Ovary (tissue), 9 donors: ENCODE data around the gene CARD10. TPM values are rescaled to one million over a fixed set of nuclear protein-coding genes. Genes with fewer than 3 reads are reported as not detected.

Experiments
- DNase-seq, 5 donors: peaks; one replicate each; pipeline ENCODE4 v3.0.0-alpha.2; 2019 to 2020
- H3K27ac ChIP-seq, 2 donors: fragments of 200-600 bp; one replicate each; pipeline versions ENCODE4 v1.5.1 to v1.8.0; 2019 to 2022
- H3K27me3 ChIP-seq: fragments of 200-600 bp; one replicate; pipeline ENCODE4 v1.8.0; 2022
- H3K36me3 ChIP-seq: fragments of 200-600 bp; sonication (generic); one replicate; pipeline ENCODE4 v1.5.1; 2019
- H3K4me1 ChIP-seq: one replicate; pipeline ENCODE4 v1.8.1; 2013; ENCODE audit warnings: mild to moderate bottlenecking, moderate library complexity; ENCODE audit not compliant: insufficient read depth
- H3K4me3 ChIP-seq: fragments of 200-600 bp; sonication (generic); one replicate; pipeline ENCODE4 v1.5.1; 2017
- H3K9me3 ChIP-seq, 2 donors: fragments of 200-600 bp in 1 of 2; sonication (generic) in 1 of 2; one replicate each; pipeline versions ENCODE4 v1.5.1 to v1.8.1; 2013 to 2019; ENCODE audit warnings: mild to moderate bottlenecking in 1 of 2, moderate library complexity in 1 of 2
- EP300 ChIP-seq: sonication (generic); formaldehyde crosslinking; IDR thresholded peaks from one replicate; pipeline ENCODE4 v1.6.1; 2017; ENCODE audit warnings: antibody characterized with exemption
- POLR2A ChIP-seq: fragments of 450-650 bp; IDR thresholded peaks from one replicate; pipeline ENCODE4 v1.6.1; 2017; ENCODE audit warnings: antibody characterized with exemption, mild to moderate bottlenecking, moderate library complexity
- WGBS, 3 donors: extraction: QIAGEN DNeasy Blood & Tissue Kit in 1 of 3; methylation state at CpG; one replicate each; pipeline versions ENCODE4 v1.1.5 to v1.1.7; 2013 to 2017; 5-methylcytosine and 5-hydroxymethylcytosine counted together
- intact Hi-C, 4 donors: fragments of 100-400 bp; cut with DNase I; formaldehyde crosslinking; loops; one replicate each; pipeline versions ENCODE4 v1.11.0 to v1.15.1; 2022 to 2023
- polyA plus RNA-seq, 2 donors: library from polyadenylated mRNA; stranded (reverse); fragments of 200-250 nt in 1 of 2; fragments of 350-450 nt in 1 of 2; fragmentation: Illumina TruSeq in 1 of 2; extraction: RNeasy Lipid Tissue Mini Kit (QIAGEN cat#74804) in 1 of 2; gene quantifications; one replicate each; pipeline ENCODE4 v1.2.3, GENCODE V29; 2013 to 2014
- total RNA-seq, 7 donors: library from RNA; depleted of rRNA in 2 of 7; stranded (reverse); fragments of >200 nt in 2 of 7; fragmentation: NEBNext Ultra II Directional in 3 of 7; extraction: Animal tissue kit (Norgen Biotek cat#: 25700) in 3 of 7; gene quantifications; one replicate each; pipeline versions ENCODE4 v1.1.0 to v1.2.4, GENCODE V29; 2016 to 2023
- TF ChIP-seq, protein P1 (sequence below), 3 donors: fragments of 450-650 bp in 2 of 3; fragments of 200-600 bp in 1 of 3; IDR thresholded peaks; one replicate each; pipeline versions ENCODE4 v1.5.1 to v1.8.0; 2016 to 2022; ENCODE audit warnings: antibody characterized with exemption in 3 of 3, mild to moderate bottlenecking in 1 of 3
- donor health status: DM: no; HTN: no; CAD: no; lungs with moderate emphysema.
- donor health status: DM: no; HTN: no; CAD: no.
- donor health status: Bipolar disorder and iron deficiency.
- donor health status: DM: yes; HTN: yes; CAD: no.
- donor health status: DM: no; HTN: no; CAD: no.
- donor health status: DM: yes; HTN: yes; CAD: no.

The CARD10 gene
- total and polyA plus RNA-seq, 9 donors = 0.72 to 13.6 (median 9.6) TPM

DNA sequence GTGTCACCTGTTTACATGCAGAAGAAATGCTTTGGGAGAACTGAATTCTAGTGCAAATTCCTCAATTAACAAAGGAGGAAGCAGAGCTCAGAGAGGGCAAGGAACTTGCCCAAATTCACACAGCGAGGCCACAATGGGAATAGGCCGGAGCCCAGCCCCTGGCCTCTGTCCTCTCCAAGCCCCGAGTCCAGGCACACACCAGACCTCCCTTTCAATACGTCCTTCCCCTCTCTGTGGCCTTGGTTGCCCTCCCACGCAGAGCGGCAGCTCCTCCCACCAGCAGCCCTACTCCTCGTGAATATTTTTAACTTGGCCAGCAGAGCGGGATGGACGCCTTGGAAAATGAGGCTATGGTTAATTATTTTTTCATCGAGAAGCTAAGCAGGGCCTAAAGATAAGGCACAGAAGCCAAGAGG lies 1.6 kb upstream of the CARD10 start:
- no peaks in the 10 kb centered on the region for H3K27me3 ChIP-seq
- peak in 2 of 5 donors; percentile 45 to 69 for DNase-seq
- peaks cover 8% of the 10 kb centered on the region for H3K4me1 ChIP-seq
- no peak overlapping the region for H3K4me3 ChIP-seq
- intact Hi-C loops = no loop called here
- no peaks in the 10 kb centered on the region for H3K9me3 ChIP-seq
- no peaks in the 10 kb centered on the region for H3K36me3 ChIP-seq
- no peak overlapping the region for H3K27ac ChIP-seq
- TF ChIP-seq POLR2A (no peak), EP300 (no peak)
- TF ChIP-seq, protein P1, sequence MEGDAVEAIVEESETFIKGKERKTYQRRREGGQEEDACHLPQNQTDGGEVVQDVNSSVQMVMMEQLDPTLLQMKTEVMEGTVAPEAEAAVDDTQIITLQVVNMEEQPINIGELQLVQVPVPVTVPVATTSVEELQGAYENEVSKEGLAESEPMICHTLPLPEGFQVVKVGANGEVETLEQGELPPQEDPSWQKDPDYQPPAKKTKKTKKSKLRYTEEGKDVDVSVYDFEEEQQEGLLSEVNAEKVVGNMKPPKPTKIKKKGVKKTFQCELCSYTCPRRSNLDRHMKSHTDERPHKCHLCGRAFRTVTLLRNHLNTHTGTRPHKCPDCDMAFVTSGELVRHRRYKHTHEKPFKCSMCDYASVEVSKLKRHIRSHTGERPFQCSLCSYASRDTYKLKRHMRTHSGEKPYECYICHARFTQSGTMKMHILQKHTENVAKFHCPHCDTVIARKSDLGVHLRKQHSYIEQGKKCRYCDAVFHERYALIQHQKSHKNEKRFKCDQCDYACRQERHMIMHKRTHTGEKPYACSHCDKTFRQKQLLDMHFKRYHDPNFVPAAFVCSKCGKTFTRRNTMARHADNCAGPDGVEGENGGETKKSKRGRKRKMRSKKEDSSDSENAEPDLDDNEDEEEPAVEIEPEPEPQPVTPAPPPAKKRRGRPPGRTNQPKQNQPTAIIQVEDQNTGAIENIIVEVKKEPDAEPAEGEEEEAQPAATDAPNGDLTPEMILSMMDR (IDR thresholded peaks at IDR 0.05) = no peak
- 4 to 8% (median 5%) methylated on average over 10 of the region's 10 CpGs for WGBS, 3 donors

DNA sequence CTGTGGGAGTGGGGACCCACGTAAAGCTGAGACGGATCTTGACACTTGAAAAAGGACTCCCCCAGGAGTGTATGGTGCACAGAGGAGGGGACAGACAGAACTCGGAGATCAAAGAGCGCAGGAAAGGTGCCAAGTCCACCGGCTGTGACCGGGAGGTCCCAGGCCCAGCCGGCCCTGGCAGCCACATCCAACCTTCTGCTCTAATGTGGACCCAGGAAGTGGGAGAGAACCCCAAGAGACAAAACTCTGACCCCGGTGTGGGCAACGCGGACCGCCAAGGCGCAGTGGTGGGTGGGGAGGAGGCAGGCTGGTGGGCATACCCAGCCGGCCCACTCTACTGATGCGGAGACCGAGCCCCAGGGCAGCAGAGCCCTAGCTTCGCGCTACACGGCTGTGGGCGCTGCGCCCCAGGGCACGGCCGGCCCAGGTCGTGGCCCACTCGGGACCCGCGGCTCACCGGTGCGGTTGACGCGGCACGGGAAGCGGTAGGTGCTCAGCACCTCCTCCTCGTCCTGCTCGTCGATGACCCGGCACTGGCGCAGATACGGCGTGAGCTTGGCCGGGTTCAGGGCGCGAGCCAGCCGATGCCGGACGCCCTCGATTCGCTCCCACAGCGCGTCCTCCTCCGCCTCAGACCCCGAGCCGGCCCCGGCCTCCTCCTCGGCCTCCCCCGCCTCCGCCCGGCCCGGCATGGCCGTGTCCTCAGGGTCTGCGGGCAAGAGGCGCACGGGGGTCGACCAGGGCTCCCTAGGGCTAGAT lies 527 bp downstream of the CARD10 start:
- no peaks in the 10 kb centered on the region for H3K36me3 ChIP-seq
- H3K27me3 ChIP-seq = no peaks in the 10 kb centered on the region
- intact Hi-C loops = no loop called here
- H3K4me1 ChIP-seq = peaks cover 8% of the 10 kb centered on the region
- WGBS, 3 donors = 12 to 24% (median 21%) methylated on average over 32 to 63 of the region's 63 CpGs
- peak overlapping the region; percentile 41 for H3K4me3 ChIP-seq
- peak in 1 of 5 donors; percentile 51 for DNase-seq
- no peaks in the 10 kb centered on the region for H3K9me3 ChIP-seq
- no peak for TF ChIP-seq EP300
- TF ChIP-seq, protein P1 (IDR thresholded peaks at IDR 0.05) = no peak
- no peak for TF ChIP-seq POLR2A
- peak overlapping the region in 1 of 2 donors; percentile 42 for H3K27ac ChIP-seq

DNA sequence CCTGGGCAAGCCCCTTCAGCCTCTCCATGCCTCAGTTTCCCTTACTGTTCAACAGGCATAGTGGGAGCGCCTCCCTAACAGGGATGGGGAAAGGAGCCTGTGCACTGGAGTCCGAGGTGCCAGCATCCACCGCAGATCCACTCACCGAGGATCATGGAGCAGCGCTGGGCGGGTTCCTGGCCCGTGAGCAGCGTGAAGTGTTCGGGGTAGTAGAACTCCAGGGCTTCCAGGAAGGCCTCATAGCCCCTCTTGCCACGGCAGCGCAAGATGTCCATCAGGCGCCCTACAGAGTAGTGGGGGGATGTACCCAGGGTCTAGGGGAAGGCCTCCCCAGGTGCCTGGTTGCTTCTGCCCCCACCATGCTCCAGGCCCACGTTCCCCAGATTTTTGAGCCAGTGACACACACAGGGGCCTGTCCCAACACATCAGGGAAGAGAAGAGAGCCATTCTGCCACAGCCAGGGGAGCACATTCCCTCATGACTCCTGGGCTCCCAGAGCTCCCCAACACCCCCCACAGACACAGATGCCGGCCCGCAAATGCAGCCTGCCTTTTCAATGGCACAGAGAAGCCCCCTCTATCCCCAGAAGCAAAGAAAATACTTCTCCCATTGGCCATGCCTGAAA lies 1.3 kb downstream of the CARD10 start:
- 83 to 89% (median 87%) methylated on average over 15 of the region's 15 CpGs for WGBS, 3 donors
- H3K4me1 ChIP-seq = peaks cover 8% of the 10 kb centered on the region
- H3K27ac ChIP-seq = no peak overlapping the region
- H3K36me3 ChIP-seq = no peaks in the 10 kb centered on the region
- H3K27me3 ChIP-seq = no peaks in the 10 kb centered on the region
- H3K4me3 ChIP-seq = no peak overlapping the region
- DNase-seq = no peak
- TF ChIP-seq POLR2A (no peak), EP300 (no peak)
- TF ChIP-seq, protein P1 (IDR thresholded peaks at IDR 0.05) = no peak
- H3K9me3 ChIP-seq = no peaks in the 10 kb centered on the region
- intact Hi-C loops = no loop called here

DNA sequence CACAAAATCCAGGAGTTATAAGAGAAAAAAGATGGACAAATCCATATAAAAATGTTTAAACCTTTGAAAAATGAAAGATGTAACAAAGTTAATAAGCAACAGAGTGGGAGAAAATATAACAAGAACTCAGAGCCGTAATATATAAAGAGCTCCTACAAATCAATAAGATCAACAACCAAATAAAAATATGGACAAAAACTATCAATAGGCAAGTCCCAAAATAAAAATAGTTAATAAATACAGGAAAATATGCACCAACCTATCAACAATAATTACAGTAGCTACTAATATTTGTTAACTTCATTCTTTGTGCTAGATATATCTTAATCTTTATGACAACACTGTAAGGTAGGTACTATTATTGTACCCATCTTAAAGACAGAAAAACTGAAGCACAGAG lies 2.8 kb downstream of the CARD10 start:
- Histone ChIP-seq H3K36me3 (no peaks in the 10 kb centered on the region), H3K27me3 (no peaks in the 10 kb centered on the region), H3K4me3 (no peak overlapping the region), H3K4me1 (peaks cover 10% of the 10 kb centered on the region), H3K9me3 (no peaks in the 10 kb centered on the region), H3K27ac (no peak overlapping the region)
- TF ChIP-seq, protein P1 (IDR thresholded peaks at IDR 0.05) = no peak
- no peak for TF ChIP-seq EP300
- TF ChIP-seq POLR2A = no peak
- 65 to 100% (median 94%) methylated on average over 1 of the region's 1 CpG for WGBS, 3 donors
- DNase-seq = no peak
- intact Hi-C loops = no loop called here
